Stimulated activated CD4-positive, alpha-beta T cell treated with anti-CD3 and anti-CD28 coated beads, Interleukin-15, amount 100 ng/mL, for 1 hour (primary cell): Measurements from ENCODE around the gene RAPSN.

Experiments
- DNase-seq, 2 donors: peaks; one replicate each; pipeline ENCODE4 v3.0.0-alpha.2; 2020; ENCODE audit warnings: low read depth in 1 of 2, low spot score in 1 of 2

The RAPSN gene

GRCh38 chr11:47408598-47409439, 40.1 kb downstream of the RAPSN start:
- no peak for DNase-seq

- DNase-seq = peak; percentile 90 to 92
Observed at GRCh38 chr11:47407746-47408590, 41.0 kb downstream of the RAPSN start, which contains the start of gene SLC39A13. Gene SLC39A13 (plus strand): TSS chr11:47408590. CDS start chr11:47410095, 1,505 bp downstream.

GRCh38 chr11:47406896-47407745, 41.8 kb downstream of the RAPSN start:
- no peak for DNase-seq

- DNase-seq = no peak
Observed at GRCh38 chr11:47403571-47403970, 45.4 kb downstream of the RAPSN start.

- DNase-seq = no peak
Observed at GRCh38 chr11:47403135-47403534, 45.8 kb downstream of the RAPSN start.

- DNase-seq = no peak
Observed at GRCh38 chr11:47400768-47401279, 48.1 kb downstream of the RAPSN start.

GRCh38 chr11:47399860-47400767, 48.8 kb downstream of the RAPSN start:
- no peak for DNase-seq

GRCh38 chr11:47398551-47398950, 50.4 kb downstream of the RAPSN start:
- no peak for DNase-seq

- no peak for DNase-seq
Observed at GRCh38 chr11:47398011-47398410, 50.9 kb downstream of the RAPSN start.

GRCh38 chr11:47396049-47396320, 53.0 kb downstream of the RAPSN start:
- DNase-seq = no peak

GRCh38 chr11:47395223-47396048, 53.5 kb downstream of the RAPSN start:
- DNase-seq = no peak

GRCh38 chr11:47394322-47395222, 54.4 kb downstream of the RAPSN start:
- peak in 1 of 2 donors; percentile 31 for DNase-seq

GRCh38 chr11:47394050-47394321, 55.0 kb downstream of the RAPSN start:
- DNase-seq = no peak

- DNase-seq = no peak
Observed at GRCh38 chr11:47393163-47394049, 55.5 kb downstream of the RAPSN start.

- no peak for DNase-seq
Observed at GRCh38 chr11:47392546-47393162, 56.3 kb downstream of the RAPSN start.

- no peak for DNase-seq
Observed at GRCh38 chr11:47391711-47392432, 57.1 kb downstream of the RAPSN start.
